Activated CD8-positive, alpha-beta memory T cell treated with anti-CD3 and anti-CD28 coated beads, Interleukin-2, amount 50 U/mL, for 4 hours (primary cell): ENCODE data around the gene MEIS1.

Experiments
- DNase-seq: peaks from one replicate; pipeline ENCODE4 v3.0.0-alpha.2; 2020

MEIS1 gene

GRCh38 chr2:66431846-66432587 is 2.9 kb upstream of the MEIS1 start:
- DNase-seq = no peak

- no peak for DNase-seq
Observed at GRCh38 chr2:66432801-66433694, 1.9 kb upstream of the MEIS1 start.

GRCh38 chr2:66433695-66433944 is 1.3 kb upstream of the MEIS1 start:
- no peak for DNase-seq

GRCh38 chr2:66433945-66434678 is 813 bp upstream of the MEIS1 start:
- no peak for DNase-seq

GRCh38 chr2:66435549-66435875 is 587 bp downstream of the MEIS1 start:
- DNase-seq = no peak

GRCh38 chr2:66435963-66436362 is 1.0 kb downstream of the MEIS1 start:
- no peak for DNase-seq

GRCh38 chr2:66436581-66437001 is 1.7 kb downstream of the MEIS1 start:
- DNase-seq = no peak

- DNase-seq = no peak
Observed at GRCh38 chr2:66437109-66437690, 2.3 kb downstream of the MEIS1 start.

- no peak for DNase-seq
Observed at GRCh38 chr2:66437691-66438497, 3.0 kb downstream of the MEIS1 start.

- no peak for DNase-seq
Observed at GRCh38 chr2:66438498-66438833, 3.5 kb downstream of the MEIS1 start.

- no peak for DNase-seq
Observed at GRCh38 chr2:66438891-66439811, 4.2 kb downstream of the MEIS1 start.

GRCh38 chr2:66439812-66440542 is 5.1 kb downstream of the MEIS1 start:
- DNase-seq = no peak

- no peak for DNase-seq
Observed at GRCh38 chr2:66440708-66441497, 6.0 kb downstream of the MEIS1 start.

GRCh38 chr2:66441581-66442320 is 6.8 kb downstream of the MEIS1 start:
- no peak for DNase-seq

- no peak for DNase-seq
Observed at GRCh38 chr2:66442516-66443185, 7.7 kb downstream of the MEIS1 start.

GRCh38 chr2:66443186-66443978 is 8.5 kb downstream of the MEIS1 start:
- DNase-seq = no peak

- no peak for DNase-seq
Observed at GRCh38 chr2:66443979-66444861, 9.3 kb downstream of the MEIS1 start.
